ENCODE results near the gene EXOC6.

EXOC6 gene

DNA sequence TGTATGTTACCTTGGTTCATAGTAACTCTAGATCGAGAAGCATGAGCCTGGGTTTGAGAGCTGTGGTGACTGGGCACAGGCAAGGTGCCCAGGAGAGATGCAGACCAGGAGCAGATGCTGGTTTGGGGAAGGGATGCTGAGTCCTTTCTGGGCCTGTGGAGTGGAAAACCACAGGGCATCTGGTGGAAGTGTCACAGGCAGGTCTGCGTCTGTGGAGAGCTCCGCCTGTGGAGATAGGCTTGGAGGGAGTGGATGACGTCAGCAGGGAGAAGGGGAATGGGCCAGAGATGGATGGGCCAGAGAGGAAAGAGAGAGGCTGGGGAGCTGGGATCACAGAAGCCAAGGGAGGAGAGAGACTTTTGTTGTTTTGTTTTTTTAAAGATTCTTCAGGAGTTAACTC, 240.1 kb downstream of the EXOC6 start:
- TF ChIP-seq, protein P1, sequence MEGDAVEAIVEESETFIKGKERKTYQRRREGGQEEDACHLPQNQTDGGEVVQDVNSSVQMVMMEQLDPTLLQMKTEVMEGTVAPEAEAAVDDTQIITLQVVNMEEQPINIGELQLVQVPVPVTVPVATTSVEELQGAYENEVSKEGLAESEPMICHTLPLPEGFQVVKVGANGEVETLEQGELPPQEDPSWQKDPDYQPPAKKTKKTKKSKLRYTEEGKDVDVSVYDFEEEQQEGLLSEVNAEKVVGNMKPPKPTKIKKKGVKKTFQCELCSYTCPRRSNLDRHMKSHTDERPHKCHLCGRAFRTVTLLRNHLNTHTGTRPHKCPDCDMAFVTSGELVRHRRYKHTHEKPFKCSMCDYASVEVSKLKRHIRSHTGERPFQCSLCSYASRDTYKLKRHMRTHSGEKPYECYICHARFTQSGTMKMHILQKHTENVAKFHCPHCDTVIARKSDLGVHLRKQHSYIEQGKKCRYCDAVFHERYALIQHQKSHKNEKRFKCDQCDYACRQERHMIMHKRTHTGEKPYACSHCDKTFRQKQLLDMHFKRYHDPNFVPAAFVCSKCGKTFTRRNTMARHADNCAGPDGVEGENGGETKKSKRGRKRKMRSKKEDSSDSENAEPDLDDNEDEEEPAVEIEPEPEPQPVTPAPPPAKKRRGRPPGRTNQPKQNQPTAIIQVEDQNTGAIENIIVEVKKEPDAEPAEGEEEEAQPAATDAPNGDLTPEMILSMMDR (IDR thresholded peaks at IDR 0.05; ENCODE audit: low read depth, low read length, missing control alignments): no peak
- no peak for DNase-seq (ENCODE audit: extremely low read depth, low read depth)
- no peak overlapping the region for H3K4me3 ChIP-seq (replicated peaks; ENCODE audit: low read depth, low read length)

DNA sequence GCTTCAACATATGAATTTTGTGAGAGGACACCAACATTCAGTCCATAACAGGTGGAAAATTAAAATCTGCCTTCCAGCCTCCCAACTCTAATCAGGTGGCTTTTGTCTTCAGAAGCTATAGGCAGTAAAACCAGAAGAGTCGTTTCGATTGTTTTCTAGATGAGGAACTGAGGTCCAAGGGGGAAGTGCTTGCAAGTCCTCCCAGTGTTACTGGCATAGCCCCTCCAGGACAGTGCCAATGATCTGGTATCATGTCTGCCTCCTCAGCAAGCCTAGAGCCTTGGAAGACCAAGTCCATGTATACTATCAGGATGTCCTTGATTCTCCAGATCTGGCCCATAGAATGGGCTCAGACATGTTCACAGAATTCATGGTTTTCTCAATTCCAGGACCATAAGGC, 242.3 kb downstream of the EXOC6 start:
- TF ChIP-seq, protein P1 (IDR thresholded peaks at IDR 0.05; ENCODE audit: low read depth, low read length, missing control alignments): no peak
- H3K4me3 ChIP-seq (replicated peaks; ENCODE audit: low read depth, low read length): no peak overlapping the region
- no peak for DNase-seq (ENCODE audit: extremely low read depth, low read depth)

DNA sequence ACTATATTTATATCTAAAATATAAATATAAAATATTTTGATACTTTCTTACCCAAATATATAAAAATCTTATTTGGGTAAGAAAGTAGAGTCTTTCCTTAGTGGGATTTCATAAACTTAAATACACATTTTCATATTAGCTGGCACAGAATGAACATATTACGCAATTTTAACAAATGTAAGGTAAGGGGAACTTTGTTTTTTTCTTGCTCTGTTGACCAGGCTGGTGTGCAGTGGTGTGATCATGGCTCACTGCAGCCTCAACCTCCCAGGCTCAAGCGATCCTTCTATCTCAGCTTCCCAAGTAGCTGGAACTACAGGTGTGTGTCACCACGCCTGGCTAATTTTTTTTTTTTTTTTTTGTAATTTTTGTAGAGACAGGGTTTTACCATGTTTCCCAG, 243.6 kb downstream of the EXOC6 start:
- TF ChIP-seq, protein P1 (IDR thresholded peaks at IDR 0.05; ENCODE audit: low read depth, low read length, missing control alignments): no peak

DNA sequence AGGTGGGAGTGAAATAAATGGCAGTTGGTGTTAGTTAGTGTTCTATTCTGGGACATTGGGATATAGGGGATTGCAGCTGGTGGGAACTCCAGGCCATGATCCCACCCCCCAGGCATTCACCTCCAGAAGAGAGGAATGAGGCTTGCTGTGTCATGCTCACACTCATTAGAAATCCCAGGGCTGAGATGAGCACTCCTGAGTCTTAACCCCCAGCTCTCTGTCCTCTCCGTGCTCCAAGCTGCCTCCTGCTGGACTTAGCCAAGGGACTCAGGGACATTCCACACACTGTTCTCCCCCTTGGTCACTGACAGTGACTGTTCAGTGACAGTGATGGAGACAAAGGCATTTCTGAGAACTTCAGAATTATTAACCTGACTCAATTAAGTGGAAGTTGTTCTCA, 246.9 kb downstream of the EXOC6 start:
- DNase-seq (ENCODE audit: extremely low read depth, low read depth): no peak
- H3K4me3 ChIP-seq (replicated peaks; ENCODE audit: low read depth, low read length): no peak overlapping the region
- TF ChIP-seq, protein P1 (IDR thresholded peaks at IDR 0.05; ENCODE audit: low read depth, low read length, missing control alignments): no peak

More for the DNA sequence above, 243.6 kb downstream of the EXOC6 start:
- no peak for DNase-seq (ENCODE audit: extremely low read depth, low read depth)
- H3K4me3 ChIP-seq (replicated peaks; ENCODE audit: low read depth, low read length): no peak overlapping the region

DNA sequence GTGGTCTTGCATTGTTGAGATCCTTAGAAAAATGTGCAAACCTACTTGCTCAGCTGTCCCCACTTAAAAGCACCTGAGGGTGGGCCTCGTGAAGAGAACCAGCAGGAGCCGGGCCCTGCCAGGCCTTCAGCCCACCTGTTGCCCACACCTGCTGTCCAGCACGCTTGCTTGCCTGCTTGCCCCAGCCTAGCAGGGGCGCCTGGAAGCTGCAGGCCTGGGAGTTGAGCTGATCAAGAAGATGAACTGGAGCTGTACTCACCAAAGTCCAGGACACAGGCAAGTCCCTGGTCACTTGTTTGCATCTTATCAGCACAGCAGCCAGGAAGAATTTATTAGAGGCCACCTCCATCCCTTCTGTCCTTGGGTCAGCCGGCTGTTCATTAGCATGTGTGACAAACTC, 248.6 kb downstream of the EXOC6 start:
- no peak overlapping the region for H3K4me3 ChIP-seq (replicated peaks; ENCODE audit: low read depth, low read length)
- no peak for DNase-seq (ENCODE audit: extremely low read depth, low read depth)
- TF ChIP-seq, protein P1 (IDR thresholded peaks at IDR 0.05; ENCODE audit: low read depth, low read length, missing control alignments): no peak

DNA sequence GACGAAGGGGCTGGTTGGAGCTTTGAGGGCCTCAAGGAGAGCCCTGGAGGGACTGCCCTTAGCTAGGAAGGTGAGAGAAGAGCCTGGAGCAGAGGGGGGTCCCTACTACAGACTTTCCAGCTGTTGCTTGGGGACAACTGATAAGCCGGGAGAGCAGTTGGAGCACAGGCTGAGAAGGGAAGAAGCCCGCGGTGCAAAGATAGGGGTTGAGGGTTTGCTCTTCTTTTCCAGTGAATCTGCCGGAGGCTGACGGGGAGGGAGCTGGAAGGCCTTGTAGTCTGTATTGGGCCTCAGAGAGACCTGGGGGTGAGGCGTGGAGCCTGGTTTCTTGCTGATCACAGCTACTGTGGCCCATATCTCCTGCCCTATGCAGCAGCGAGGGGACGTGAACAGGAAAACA, 249.1 kb downstream of the EXOC6 start:
- DNase-seq (ENCODE audit: extremely low read depth, low read depth): no peak
- TF ChIP-seq, protein P1 (IDR thresholded peaks at IDR 0.05; ENCODE audit: low read depth, low read length, missing control alignments): no peak
- no peak overlapping the region for H3K4me3 ChIP-seq (replicated peaks; ENCODE audit: low read depth, low read length)

DNA sequence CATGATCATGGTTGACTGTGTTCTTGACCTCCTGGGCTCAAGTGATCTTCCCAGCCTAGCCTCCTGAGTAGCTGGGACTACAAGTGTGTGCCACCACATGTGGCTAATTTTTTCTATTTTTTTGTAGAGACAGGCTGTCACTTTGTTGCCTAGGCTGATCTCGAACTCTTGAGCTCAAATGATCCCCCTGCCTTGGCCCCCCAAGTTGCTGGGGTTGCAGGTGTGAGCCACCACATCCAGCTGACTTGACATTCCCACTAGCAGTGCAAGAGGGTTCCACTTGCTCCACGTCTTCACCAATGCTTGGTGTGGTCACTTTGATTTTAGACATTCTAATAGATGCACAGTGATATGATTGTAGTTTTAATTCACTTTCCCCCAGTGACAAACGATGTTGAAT, 250.5 kb downstream of the EXOC6 start:
- no peak for DNase-seq (ENCODE audit: extremely low read depth, low read depth)
- TF ChIP-seq, protein P1 (IDR thresholded peaks at IDR 0.05; ENCODE audit: low read depth, low read length, missing control alignments): no peak
- H3K4me3 ChIP-seq (replicated peaks; ENCODE audit: low read depth, low read length): no peak overlapping the region
